HG02884 (cell line): Measurements from ENCODE around the gene TPT1.
A peak's percentile ranks its signal among the peaks of the same experiment; 100 is the strongest.
"Not testable (repeated sequence)": the region's sequence is repeated elsewhere in the genome, so short reads cannot be mapped to it uniquely, and the experiment has no call there.

Source experiments
- ATAC-seq: cut with Tn5 transposase; IDR thresholded peaks from one replicate; pipeline ENCODE4 v1.9.1; 2021; ENCODE audit warnings: mild to moderate bottlenecking, moderate library complexity; ENCODE audit not compliant: unreplicated experiment

The TPT1 gene

DNA sequence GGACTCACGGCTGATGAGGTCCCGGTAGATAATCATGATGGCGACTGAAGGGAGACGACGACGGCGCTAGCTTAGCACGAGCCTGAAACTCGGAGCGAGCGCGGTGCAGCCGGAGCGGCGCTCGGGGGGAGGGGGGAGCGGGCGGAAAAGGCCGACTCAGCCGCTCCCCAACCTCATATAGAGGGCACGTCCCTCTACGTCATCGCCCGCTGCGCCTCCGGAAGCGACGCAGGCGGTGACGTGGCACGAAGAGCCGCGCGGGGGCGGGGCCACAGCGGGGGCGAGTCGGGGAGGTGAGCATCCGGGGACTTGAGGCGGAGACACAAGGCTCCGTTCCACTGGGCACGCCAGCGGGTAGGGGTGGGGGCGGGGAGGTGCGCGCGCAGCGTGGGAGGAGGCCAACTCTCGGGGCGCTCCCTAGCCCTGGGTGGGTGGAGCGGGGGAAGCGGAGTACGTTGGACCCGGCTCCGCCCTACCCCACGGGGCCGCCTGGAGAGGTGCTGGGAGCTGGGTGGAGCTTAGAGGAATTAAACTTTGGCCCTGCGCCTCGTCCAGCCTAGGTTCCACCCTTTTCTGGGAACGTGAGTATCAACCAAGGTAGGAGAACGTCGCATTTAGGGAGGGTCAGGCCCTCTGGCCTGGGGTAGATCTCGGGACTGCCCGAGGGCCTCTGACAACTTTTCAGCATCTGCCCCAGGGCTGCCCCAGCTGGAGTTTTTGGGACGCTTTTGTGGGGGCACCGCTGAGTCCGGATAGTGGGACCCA lies at the start of gene TPT1:
Gene TPT1 (minus strand): TSS at position 150 of the 765 bp plus-strand sequence. CDS start 114 bp downstream, at position 36.
- peak; percentile 84 for ATAC-seq

DNA sequence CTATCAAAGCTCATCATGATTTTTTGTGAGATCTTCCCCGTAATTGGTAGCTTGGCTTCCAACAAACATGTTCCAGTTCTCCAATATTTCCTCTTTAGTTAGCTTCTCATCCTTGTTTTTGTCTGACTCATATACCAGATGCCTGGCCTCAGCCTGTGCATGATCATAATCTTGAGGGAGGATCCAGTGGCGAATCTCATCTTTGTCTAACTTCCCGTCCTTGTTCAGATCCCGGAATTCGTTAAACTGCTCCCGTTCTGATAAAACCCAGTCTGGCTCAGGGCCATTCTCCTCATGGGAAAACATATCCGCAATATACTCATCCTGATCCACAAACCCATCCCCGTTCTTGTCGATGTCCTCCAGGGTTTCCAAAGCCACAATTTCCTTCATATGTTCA lies 49.4 kb upstream of the TPT1 start:
- ATAC-seq, result not testable (repeated sequence)

DNA sequence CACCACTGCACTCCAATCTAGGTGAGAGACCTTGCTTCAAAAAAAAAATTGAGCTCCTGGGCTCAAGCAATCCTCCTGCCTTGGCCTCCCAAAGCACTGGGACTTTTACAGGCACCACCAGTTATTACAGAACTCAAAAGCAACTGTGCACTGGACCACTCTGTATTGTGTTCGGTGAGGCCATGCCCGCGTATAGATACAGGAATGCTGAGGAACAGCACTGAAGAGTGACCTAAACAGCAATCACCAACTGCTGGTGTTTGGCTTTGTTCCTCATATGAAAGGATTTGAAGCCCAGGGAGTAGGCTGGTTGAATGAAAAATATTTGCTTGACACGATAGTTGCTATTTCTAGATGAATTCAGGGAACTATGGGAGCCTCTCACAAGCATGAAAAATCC lies 47.7 kb upstream of the TPT1 start:
- ATAC-seq, result no peak

DNA sequence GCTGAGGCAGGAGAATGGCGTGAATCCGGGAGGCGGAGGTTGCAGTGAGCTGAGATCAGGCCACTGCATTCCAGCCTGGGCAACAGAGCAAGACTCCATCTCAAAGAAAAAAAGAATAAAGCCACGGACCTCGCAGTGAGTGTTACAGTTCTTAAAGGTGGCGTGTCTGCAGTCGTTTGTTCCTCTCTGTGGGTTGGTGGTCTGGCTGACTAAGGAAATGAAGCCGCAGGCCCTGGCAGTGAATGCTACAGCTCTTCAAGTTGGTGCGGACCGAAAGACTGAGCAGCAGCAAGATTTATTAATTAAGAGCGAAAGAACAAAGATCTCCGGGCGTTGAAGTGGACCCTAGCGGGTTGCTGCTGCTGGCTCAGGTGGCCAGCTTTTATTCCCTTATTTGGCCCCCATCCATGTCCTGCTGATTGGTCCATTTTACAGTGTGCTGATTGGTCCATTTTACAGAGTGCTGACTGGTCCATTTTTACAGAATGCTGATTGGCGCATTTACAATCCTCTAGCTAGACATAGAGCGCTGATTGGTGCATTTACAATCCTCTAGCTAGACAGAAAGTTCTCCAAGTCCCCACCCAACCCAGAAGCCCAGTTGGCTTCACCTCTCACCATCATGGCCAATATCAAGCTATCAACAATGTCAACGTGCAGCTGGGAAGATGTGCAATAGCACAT lies 46.1 kb upstream of the TPT1 start:
- ATAC-seq, result not testable (repeated sequence)

DNA sequence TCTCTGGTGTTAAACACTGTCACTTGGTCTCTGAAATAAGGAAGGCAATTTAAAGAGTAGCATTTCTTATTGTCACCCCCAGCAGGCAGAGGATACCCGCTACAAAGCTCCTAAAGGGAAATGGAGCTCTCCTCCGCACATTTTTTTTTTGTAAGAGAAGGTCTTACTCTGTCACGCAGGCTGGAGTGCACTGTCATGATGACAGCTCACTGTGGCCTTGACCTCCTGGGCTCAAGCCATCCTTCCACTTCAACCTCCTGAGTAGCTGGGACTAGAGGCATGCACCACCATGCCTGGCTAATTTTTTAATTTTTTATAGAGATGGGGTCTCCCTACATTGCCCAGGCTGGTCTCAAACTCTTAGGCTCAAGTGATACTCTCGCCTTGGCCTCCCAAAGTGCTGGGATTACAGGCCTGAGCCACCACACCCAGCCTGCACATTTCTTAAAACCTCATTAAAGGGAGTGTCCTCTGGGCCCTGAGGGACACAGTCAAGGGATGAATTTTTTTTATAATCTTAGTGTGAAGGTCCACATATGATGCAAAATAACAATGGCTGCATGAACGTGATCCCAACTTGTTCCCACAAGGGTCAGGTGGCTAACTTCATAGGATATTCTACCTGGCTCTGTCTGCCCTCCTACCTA lies 45.0 kb upstream of the TPT1 start:
- no peak for ATAC-seq

DNA sequence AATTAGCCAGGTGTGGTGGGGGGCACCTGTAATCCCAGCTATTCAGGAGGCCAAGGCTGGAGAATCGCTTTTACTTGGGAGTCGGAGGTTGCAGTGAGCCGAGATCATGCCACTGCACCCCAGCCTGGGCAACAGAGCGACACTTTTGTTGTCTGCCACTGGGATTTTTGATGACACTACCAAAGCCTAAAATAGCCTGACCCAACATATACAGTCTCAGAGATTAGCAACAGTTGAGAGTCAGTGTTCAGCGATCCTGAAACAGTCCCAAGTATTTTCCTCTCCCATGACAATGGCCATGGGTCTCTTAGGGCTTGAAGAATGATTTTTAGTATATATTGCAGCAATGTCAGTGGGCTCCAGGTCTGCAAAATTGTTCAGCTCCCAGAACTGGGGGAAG lies 44.3 kb upstream of the TPT1 start:
- ATAC-seq, result no peak

DNA sequence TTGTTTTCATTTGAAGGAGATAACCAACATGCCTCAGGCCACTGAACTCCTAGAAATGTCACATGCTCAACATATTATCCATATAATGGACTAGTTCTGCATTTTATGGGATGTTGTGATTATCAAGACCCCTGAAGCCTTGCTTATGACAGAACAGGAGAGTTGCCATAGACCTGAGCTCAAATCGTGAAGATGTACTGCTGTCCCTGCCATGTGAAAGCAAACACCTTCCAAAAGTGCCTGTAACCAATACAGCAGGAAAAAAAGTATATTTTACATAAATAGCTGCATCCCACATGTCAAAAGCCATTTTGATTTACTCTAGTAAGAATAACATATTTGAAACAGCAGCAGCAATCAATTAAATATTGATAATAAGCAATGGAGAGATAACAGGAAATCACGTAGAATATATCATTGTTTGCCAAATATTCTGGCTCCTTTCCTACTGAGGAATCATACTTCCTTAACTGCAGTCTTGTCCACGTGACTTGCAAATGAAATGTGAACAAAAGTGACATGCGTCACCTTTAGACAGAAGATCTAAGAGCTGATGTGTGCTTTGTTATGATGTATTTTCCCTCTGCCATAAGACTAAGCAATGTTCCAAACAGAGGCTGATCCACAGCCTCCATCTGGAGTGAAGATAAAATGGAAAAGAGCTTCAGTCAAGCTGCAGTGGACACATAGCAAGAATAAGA lies 43.6 kb upstream of the TPT1 start:
- no peak for ATAC-seq

DNA sequence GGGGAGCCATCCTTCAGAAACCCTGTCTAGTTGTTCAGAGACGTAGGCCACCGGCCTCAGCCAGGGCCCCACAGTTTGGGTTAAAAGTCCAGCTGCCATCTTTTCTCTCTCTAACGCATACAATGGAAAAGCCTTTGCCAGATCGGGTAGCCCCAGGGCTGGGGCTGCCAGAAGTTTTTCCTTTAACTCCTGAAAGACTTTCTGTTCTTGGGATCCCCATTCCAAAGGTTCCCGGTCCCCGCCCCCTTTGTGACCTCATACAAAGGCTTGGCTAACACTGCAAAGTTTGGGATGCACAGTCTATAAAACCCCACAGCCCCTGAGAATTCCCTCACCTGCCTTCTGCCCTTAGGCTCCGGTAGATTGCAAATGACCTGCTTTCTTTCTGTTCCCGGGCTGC lies 41.8 kb upstream of the TPT1 start:
- ATAC-seq, result not testable (repeated sequence)

DNA sequence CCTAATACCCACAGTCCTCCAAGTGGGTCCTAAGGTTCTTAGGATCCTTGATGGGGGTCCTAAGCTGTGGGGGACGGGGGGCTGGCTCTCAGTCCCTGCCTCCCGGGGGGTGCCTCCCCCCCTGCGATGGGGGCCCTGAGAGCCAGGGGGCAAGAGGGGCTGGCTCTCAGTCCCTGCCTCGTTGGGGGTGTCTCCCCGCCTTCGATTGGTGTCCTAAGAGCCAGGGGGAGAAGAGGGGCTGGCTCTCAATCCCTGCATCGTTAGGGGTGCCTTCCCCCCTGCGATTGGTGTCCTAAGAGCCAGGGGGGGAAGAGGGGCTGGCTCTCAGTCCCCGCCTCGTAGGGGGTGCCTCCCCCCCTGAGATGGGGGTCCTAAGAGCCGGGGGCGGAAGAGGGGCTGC lies 40.2 kb upstream of the TPT1 start:
- ATAC-seq, result no peak

DNA sequence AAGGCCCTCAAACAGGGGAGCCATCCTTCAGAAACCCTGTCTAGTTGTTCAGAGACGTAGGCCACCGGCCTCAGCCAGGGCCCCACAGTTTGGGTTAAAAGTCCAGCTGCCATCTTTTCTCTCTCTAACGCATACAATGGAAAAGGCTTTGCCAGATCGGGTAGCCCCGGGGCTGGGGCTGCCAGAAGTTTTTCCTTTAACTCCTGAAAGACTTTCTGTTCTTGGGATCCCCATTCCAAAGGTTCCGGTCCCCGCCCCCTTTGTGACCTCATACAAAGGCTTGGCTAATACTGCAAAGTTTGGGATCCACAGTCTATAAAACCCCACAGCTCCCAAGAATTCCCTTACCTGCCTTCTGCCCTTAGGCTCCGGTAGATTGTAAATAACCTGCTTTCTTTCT lies 39.7 kb upstream of the TPT1 start:
- not testable (repeated sequence) for ATAC-seq

DNA sequence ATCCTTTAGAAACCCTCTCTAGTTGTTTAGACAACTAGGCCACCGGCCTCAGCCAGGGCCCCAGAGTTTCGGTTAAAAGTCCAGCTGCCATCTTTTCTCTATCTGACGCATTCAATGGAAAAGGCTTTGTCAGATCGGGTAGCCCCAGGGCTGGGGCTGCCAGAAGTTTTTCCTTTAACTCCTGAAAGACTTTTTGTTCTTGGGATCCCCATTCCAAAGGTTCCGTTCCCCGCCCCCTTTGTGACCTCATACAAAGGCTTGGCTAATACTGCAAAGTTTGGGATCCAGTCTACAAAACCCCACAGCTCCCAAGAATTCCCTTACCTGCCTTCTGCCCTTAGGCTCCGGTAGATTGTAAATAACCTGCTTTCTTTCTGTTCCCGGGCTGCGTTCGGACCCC lies 38.5 kb upstream of the TPT1 start:
- ATAC-seq, result not testable (repeated sequence)

DNA sequence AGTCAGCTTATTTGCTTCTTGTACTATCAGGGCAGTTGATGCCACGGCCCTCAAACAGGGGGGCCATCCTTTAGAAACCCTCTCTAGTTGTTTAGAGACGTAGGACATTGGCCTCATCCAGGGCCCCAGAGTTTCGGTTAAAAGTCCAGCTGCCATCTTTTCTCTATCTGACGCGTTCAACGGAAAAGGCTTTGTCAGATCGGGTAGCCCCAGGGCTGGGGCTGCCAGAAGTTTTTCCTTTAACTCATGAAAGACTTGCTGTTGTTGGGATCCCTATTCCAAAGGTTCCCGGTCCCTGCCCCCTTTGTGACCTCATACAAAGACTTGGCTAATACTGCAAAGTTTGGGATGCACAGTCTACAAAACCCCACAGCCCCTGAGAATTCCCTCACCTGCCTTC lies 37.8 kb upstream of the TPT1 start:
- not testable (repeated sequence) for ATAC-seq

DNA sequence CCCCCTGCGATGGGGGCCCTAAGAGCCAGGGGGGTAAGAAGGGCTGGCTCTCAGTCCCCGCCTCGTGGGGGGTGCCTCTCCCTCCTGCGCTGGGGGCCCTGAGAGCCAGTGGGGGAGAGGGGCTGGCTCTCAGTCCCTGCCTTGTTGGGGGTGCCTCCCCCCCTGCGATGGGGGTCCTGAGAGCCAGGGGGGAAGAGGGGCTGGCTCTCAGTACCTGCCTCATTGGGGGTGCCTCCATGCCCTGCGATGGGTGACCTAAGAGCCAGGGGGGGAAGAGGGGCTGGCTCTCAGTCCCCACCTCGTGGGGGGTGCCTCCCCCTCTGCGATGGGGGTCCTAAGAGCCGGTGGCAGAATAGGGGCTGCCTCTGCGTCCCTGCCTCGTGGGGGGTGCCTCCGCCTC lies 36.3 kb upstream of the TPT1 start:
- ATAC-seq, result not testable (repeated sequence)

DNA sequence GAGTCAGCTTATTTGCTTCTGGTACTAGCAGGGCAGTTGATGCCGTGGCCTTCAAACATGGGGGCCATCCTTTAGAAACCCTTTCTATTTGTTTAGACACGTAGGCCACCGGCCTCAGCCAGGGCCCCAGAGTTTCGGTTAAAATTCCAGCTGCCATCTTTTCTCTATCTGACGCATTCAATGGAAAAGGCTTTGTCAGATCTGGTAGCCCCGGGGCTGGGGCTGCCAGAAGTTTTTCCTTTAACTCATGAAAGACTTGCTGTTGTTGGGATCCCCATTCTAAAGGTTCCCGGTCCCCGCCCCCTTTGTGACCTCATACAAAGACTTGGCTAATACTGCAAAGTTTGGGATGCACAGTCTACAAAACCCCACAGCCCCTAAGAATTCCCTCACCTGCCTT lies 35.7 kb upstream of the TPT1 start:
- ATAC-seq, result not testable (repeated sequence)

DNA sequence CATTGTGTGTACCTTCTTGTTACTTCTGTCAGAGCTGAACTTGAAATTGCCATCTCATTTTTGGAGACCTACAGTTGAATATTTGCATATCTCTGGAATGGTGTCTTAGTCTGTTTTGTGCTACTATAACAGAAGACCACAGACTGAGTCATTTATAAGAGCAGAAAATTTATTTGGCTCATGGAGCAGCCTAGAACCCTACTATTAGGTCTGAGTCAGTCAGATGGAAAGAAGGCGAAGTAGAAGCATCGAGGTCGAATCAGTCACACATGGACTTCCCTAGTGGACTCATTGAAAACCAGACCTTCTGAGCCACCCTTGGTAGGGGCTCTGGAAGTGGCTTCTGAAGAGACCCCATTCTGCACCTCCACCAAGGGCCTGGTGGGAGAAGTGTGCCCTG lies 33.9 kb upstream of the TPT1 start:
- ATAC-seq, result no peak

DNA sequence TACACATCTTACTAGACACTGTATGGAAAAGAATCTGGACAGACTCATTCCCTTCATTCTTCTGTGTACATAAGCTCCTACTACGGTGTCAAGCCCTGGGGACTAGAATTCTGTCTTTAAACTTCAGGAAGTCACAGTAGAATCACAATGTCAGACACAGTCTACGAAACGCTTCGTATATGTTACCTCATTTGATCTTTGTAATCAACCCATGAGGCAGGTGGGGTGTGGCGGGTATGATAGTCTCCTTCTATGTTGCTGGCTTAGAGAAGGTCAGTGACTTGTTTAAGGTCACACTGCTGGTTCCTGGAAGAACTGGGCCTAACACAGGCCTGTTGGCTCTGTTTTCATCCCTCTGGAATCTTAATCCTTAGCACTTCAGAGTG lies 32.2 kb upstream of the TPT1 start:
- ATAC-seq, result no peak

DNA sequence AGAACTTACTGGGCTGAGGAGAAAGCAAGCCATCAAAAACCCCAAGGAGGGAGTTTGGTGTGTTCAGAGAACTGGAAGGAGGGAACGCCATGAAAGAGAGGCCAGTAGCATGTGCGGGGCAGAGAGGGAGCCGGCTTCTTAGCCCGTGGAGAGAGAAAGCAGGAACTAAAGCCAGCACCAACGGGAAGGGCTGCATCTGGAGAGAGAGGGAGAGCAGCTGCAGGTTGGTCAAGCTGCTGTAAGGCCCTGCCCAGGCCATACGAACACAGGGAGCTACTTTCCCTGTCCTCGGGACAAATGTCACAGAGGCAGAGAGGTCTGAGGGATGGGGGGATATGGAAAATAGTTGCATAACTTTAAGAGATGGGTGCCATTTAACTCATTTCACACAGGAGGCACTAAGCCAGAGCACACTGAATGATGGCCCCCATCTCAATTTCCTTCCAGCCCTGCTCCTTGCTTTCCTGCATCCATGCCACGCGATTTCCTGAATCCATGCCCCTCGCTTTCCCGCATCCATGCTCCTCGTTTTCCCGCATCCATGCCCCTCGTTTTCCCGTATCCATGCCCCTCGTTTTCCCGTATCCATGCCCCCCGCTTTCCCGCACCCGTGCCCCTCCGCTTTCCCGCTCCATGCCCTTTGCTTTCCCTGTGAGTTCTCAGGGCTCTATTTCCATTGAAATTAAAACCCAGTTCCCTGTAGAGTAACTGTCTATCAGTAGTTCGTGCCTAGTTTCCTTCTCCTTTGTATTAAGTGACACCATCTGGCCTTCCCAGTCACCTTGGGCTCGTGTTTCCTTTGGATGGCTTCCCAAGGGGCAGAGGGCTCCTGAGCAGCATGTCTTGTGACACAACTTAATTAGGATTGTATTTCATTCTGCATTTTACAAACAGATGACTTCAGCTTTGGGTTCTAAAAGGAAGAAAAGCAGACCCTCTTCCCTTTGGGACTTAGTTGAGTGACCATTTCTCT lies 31.5 kb upstream of the TPT1 start:
- ATAC-seq, result no peak

DNA sequence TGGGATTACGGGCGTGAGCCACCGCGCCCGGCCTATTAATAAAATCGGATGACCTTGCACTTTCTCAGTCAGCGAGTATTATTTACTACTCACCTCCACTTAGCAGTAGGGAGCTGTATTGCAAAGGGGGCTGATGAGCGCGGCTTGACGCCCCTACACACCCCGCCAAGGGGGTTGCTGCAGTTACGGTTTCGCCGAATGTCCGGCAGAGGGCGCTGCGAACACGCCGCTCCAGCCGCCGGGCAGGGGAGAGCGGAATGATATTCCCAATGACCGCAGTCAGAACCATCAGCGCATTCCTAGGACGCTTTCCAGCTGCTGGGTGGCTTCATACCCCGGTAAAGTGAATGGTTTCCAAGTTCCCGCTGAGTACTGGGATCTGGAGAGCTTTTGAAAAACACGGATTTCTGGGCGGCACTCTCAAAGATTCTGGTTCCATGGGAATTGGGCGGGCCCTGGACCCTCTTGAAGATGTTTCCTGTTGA lies 30.0 kb upstream of the TPT1 start:
- ATAC-seq, result no peak

DNA sequence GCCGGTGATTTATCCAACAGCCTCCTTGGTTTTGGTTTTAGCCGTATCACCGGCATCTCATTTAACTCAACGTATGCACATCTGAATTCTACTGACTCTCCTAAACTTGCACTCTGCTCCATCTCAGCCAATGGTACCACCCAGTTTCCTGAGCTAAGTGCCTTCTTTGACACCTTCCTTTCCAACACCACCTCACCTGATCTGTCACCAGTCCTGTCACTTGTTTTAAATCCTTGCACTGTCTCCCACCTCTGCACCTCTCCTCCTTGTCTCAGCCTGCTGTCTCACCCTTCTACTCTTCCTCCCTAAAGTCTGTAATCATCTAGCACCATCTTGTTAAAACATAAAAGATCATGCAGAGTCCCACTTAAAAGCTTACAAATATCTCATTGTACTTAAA lies 28.1 kb upstream of the TPT1 start:
- ATAC-seq, result no peak

DNA sequence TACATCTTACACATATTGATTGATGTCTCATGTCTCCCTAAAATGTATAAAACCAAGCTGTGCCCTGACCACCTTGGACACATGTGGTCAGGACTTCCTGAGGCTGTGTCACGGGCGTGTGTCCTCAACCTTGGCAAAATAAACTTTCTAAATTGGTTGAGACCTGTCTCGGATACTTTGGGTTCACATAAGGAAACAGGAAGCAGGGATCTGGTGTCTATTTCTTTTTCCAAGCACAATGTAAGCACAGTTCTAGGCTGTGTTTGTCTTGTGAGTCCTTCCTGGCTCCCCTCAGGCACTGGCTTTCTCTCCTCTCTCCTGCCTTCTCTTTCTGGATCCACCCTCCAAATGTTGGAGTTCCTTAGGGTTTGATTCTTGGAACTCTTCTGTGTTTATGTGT lies 27.6 kb upstream of the TPT1 start:
- ATAC-seq, result no peak
